Activated effector memory CD4-positive, alpha-beta T cell treated with Interleukin-2 at 50 U/mL for 16 hours (primary cell): ENCODE data around the gene DEGS1.

Experiments
- DNase-seq: peaks from one replicate; pipeline ENCODE4 v3.0.0-alpha.2; 2020

Gene DEGS1

GRCh38 chr1:224217655-224218623, 34.9 kb downstream of the DEGS1 start:
- no peak for DNase-seq

- no peak for DNase-seq
Observed at GRCh38 chr1:224219011-224219611, 36.1 kb downstream of the DEGS1 start.

GRCh38 chr1:224219612-224220059, 36.6 kb downstream of the DEGS1 start:
- no peak for DNase-seq

GRCh38 chr1:224223819-224224714, 41.0 kb downstream of the DEGS1 start:
- DNase-seq: no peak

GRCh38 chr1:224226849-224227502, 43.9 kb downstream of the DEGS1 start:
- no peak for DNase-seq

GRCh38 chr1:224234017-224234416, 51.0 kb downstream of the DEGS1 start:
- no peak for DNase-seq

GRCh38 chr1:224235813-224236493, 52.9 kb downstream of the DEGS1 start:
- no peak for DNase-seq

- DNase-seq: no peak
Observed at GRCh38 chr1:224237119-224237881, 54.3 kb downstream of the DEGS1 start.

- DNase-seq: no peak
Observed at GRCh38 chr1:224238212-224238611, 55.2 kb downstream of the DEGS1 start.

- no peak for DNase-seq
Observed at GRCh38 chr1:224238756-224239155, 55.7 kb downstream of the DEGS1 start.
